ENCODE measurements around the gene APMAP.

- TF ChIP-seq CTCF (IDR thresholded peaks at IDR 0.05) (no peak), POLR2A (IDR thresholded peaks at IDR 0.05) (no peak), EP300 (IDR thresholded peaks at IDR 0.05) (no peak)
Measured at GRCh38 chr20:24991897-24992486, 559 bp downstream of the APMAP start.

Measured in tibial nerve (tissue), 4 donors.